GM23338 (cell line): ENCODE results near the gene CRNKL1. TPM values are rescaled to one million over a fixed set of nuclear protein-coding genes. Genes with fewer than 3 reads are reported as not detected.

Source experiments
- CREB1 ChIP-seq: fragments of 250-450 bp; sonication (Bioruptor Pico); IDR thresholded peaks from 2 replicates; pipeline ENCODE4 v1.5.0; 2020; ENCODE audit warnings: low read depth, mild to moderate bottlenecking, moderate library complexity
- EZH2phosphoT487 ChIP-seq: fragments of 200-600 bp; sonication (generic); IDR thresholded peaks from one replicate; pipeline ENCODE4 v1.8.1; 2018; ENCODE audit warnings: antibody characterized with exemption; ENCODE audit not compliant: unreplicated experiment
- NANOG ChIP-seq: IDR thresholded peaks from 2 replicates; pipeline ENCODE4 v1.6.1; 2016; ENCODE audit warnings: antibody characterized with exemption, borderline replicate concordance
- POLR2AphosphoS5 ChIP-seq: IDR thresholded peaks from 2 replicates; pipeline ENCODE4 v1.6.1; 2016; ENCODE audit warnings: antibody characterized with exemption, low read depth
- STAT1 ChIP-seq: IDR thresholded peaks from one replicate; pipeline ENCODE4 v1.6.1; 2016; ENCODE audit warnings: antibody characterized with exemption; ENCODE audit not compliant: unreplicated experiment
- ZNF114 ChIP-seq: fragments of 250-450 bp; sonication (Bioruptor Pico); IDR thresholded peaks from 2 replicates; pipeline ENCODE4 v1.5.0; 2020; ENCODE audit warnings: mild to moderate bottlenecking, moderate library complexity
- ZNF331 ChIP-seq: fragments of 250-450 bp; sonication (Bioruptor Pico); IDR thresholded peaks from 2 replicates; pipeline ENCODE4 v1.5.0; 2020; ENCODE audit warnings: low read depth, mild to moderate bottlenecking, moderate library complexity
- polyA plus RNA-seq: library from polyadenylated mRNA; unstranded; fragments of >200 nt; fragmentation: Nextera tagmentation; extraction: Ambion mirVana; gene quantifications from 2 replicates; pipeline ENCODE4 v1.2.1, GENCODE V29; 2016
- total RNA-seq: library from RNA; depleted of rRNA; stranded (reverse); fragments of >200 nt; shearing (Covaris generic); gene quantifications from 2 replicates; pipeline ENCODE4 v1.2.3, GENCODE V29; 2014
- TF ChIP-seq, protein P1 (sequence below): fragments of 250-450 bp; sonication (Bioruptor Pico); IDR thresholded peaks from 2 replicates; pipeline ENCODE4 v1.5.0; 2020; ENCODE audit warnings: mild to moderate bottlenecking, moderate library complexity

CRNKL1 gene
- total and polyA plus RNA-seq, 2 experiments from 2014 or later: 24.2 to 27.2 TPM

DNA sequence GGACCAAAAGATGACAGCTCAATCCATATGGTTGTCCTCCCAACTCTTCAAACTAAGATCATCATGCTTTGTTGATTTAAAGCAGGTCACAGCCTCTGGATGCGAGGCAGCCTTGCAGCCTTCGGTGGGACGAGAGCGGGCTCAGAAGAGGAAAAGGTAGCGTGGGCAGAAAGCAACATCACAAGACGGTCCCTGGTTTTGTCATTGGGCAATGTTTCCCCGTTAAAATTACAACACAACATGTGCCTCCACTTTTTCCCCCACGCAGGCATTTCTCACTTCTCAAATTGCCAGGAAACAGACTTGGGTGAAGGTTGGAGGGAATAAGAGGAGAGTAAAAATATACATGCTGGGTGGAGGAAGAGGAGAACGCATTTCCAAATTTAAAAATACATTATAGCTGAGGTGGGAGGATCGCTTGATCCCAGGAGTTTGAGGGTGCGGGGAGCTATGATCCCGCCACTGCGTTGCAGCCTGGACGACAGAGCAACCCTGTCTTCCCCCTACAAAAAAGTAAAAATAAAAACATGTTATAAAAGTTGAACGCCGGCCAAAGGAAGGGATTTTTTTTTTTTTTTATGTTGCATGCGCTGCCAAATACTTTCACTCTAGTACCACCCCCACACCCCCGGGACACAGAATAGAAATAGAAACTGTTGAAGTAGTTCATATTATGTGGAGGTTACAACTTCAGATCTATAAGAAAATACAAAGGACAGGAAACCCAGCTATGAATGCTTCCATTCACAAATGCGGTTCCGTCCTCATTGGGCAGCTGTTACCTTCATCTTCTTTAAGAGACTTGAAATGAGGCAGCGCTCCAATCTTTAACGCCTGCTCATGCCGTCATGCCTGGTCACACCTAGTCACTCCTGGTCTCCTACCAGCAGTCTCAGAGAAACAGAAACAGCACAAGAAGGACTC, 49.0 kb downstream of the CRNKL1 start (continued):
- TF ChIP-seq, protein P1, sequence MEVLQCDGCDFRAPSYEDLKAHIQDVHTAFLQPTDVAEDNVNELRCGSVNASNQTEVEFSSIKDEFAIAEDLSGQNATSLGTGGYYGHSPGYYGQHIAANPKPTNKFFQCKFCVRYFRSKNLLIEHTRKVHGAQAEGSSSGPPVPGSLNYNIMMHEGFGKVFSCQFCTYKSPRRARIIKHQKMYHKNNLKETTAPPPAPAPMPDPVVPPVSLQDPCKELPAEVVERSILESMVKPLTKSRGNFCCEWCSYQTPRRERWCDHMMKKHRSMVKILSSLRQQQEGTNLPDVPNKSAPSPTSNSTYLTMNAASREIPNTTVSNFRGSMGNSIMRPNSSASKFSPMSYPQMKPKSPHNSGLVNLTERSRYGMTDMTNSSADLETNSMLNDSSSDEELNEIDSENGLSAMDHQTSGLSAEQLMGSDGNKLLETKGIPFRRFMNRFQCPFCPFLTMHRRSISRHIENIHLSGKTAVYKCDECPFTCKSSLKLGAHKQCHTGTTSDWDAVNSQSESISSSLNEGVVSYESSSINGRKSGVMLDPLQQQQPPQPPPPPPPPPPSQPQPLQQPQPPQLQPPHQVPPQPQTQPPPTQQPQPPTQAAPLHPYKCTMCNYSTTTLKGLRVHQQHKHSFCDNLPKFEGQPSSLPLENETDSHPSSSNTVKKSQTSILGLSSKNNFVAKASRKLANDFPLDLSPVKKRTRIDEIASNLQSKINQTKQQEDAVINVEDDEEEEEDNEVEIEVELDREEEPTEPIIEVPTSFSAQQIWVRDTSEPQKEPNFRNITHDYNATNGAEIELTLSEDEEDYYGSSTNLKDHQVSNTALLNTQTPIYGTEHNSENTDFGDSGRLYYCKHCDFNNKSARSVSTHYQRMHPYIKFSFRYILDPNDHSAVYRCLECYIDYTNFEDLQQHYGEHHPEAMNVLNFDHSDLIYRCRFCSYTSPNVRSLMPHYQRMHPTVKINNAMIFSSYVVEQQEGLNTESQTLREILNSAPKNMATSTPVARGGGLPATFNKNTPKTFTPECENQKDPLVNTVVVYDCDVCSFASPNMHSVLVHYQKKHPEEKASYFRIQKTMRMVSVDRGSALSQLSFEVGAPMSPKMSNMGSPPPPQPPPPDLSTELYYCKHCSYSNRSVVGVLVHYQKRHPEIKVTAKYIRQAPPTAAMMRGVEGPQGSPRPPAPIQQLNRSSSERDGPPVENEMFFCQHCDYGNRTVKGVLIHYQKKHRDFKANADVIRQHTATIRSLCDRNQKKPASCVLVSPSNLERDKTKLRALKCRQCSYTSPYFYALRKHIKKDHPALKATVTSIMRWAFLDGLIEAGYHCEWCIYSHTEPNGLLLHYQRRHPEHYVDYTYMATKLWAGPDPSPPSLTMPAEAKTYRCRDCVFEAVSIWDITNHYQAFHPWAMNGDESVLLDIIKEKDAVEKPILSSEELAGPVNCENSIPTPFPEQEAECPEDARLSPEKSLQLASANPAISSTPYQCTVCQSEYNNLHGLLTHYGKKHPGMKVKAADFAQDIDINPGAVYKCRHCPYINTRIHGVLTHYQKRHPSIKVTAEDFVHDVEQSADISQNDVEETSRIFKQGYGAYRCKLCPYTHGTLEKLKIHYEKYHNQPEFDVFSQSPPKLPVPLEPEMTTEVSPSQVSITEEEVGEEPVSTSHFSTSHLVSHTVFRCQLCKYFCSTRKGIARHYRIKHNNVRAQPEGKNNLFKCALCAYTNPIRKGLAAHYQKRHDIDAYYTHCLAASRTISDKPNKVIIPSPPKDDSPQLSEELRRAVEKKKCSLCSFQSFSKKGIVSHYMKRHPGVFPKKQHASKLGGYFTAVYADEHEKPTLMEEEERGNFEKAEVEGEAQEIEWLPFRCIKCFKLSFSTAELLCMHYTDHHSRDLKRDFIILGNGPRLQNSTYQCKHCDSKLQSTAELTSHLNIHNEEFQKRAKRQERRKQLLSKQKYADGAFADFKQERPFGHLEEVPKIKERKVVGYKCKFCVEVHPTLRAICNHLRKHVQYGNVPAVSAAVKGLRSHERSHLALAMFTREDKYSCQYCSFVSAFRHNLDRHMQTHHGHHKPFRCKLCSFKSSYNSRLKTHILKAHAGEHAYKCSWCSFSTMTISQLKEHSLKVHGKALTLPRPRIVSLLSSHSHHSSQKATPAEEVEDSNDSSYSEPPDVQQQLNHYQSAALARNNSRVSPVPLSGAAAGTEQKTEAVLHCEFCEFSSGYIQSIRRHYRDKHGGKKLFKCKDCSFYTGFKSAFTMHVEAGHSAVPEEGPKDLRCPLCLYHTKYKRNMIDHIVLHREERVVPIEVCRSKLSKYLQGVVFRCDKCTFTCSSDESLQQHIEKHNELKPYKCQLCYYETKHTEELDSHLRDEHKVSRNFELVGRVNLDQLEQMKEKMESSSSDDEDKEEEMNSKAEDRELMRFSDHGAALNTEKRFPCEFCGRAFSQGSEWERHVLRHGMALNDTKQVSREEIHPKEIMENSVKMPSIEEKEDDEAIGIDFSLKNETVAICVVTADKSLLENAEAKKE (CRISPR knock-in tag): no peak
- TF ChIP-seq POLR2AphosphoS5 (no peak), ZNF331 (CRISPR knock-in tag) (no peak), EZH2phosphoT487 (no peak), CREB1 (CRISPR knock-in tag) (no peak), ZNF114 (CRISPR knock-in tag) (no peak), STAT1 (no peak), NANOG (no peak)
